Neural progenitor cell (in vitro differentiated cells): ENCODE measurements around the gene SAMD3. TPM values are rescaled to one million over a fixed set of nuclear protein-coding genes. Genes with fewer than 3 reads are reported as not detected.

Source experiments
- DNase-seq: peaks from one replicate; pipeline ENCODE4 v3.0.0-alpha.2; 2016; ENCODE audit warnings: low spot score
- H2AFZ ChIP-seq: fragments of 200-600 bp; sonication (generic); replicated peaks from 2 replicates; pipeline ENCODE4 v1.6.1; 2016; ENCODE audit warnings: antibody characterized with exemption
- H3F3A ChIP-seq: fragments of 200-600 bp; sonication (generic); 2 replicates; pipeline ENCODE4 v1.6.1; 2016; ENCODE audit warnings: antibody characterized with exemption, low read depth
- H3K27ac ChIP-seq: fragments of 200-600 bp; sonication (generic); 2 replicates; pipeline ENCODE4 v1.5.1; 2016; ENCODE audit warnings: mild to moderate bottlenecking
- H3K27me3 ChIP-seq: fragments of 200-600 bp; sonication (generic); 2 replicates; pipeline ENCODE4 v1.6.1; 2016; ENCODE audit warnings: mild to moderate bottlenecking, moderate library complexity
- H3K36me3 ChIP-seq: fragments of 200-600 bp; sonication (generic); 2 replicates; pipeline ENCODE4 v1.5.1; 2016
- H3K4me1 ChIP-seq: fragments of 200-600 bp; sonication (generic); 2 replicates; pipeline ENCODE4 v1.6.1; 2016; ENCODE audit warnings: mixed run types
- H3K4me2 ChIP-seq: fragments of 200-600 bp; sonication (generic); 2 replicates; pipeline ENCODE4 v1.6.1; 2016
- H3K4me3 ChIP-seq: fragments of 200-600 bp; sonication (generic); 2 replicates; pipeline ENCODE4 v1.5.1; 2016
- H3K79me2 ChIP-seq: fragments of 200-600 bp; sonication (generic); 2 replicates; pipeline ENCODE4 v1.6.1; 2016; ENCODE audit warnings: low read depth
- H3K9ac ChIP-seq: fragments of 200-600 bp; sonication (generic); 2 replicates; pipeline ENCODE4 v1.6.1; 2016
- H3K9me3 ChIP-seq: fragments of 200-600 bp; sonication (generic); 2 replicates; pipeline ENCODE4 v1.5.1; 2016; ENCODE audit warnings: low read depth
- H4K20me1 ChIP-seq: fragments of 200-600 bp; sonication (generic); 2 replicates; pipeline ENCODE4 v1.6.1; 2016; ENCODE audit warnings: low read depth
- H3K27ac Mint-ChIP-seq: 3 replicates; pipeline ENCODE4 v1.8.0; 2021; ENCODE audit warnings: mixed read lengths
- H3K27me3 Mint-ChIP-seq: 2 replicates; pipeline ENCODE4 v1.8.0; 2022; ENCODE audit warnings: low read depth, mild to moderate bottlenecking, inconsistent platforms, moderate library complexity, mixed read lengths; ENCODE audit not compliant: insufficient read depth
- H3K36me3 Mint-ChIP-seq: 3 replicates; pipeline ENCODE4 v1.8.0; 2021; ENCODE audit warnings: mixed read lengths
- H3K4me1 Mint-ChIP-seq: 3 replicates; pipeline ENCODE4 v1.8.0; 2021; ENCODE audit warnings: mixed read lengths
- H3K4me3 Mint-ChIP-seq: 3 replicates; pipeline ENCODE4 v1.8.0; 2021; ENCODE audit warnings: mild to moderate bottlenecking, moderate library complexity, mixed read lengths
- H3K9me3 Mint-ChIP-seq: 3 replicates; pipeline ENCODE4 v1.8.0; 2020; ENCODE audit warnings: mixed read lengths
- CTCF ChIP-seq: fragments of 200-600 bp; sonication (generic); IDR thresholded peaks from 2 replicates; pipeline ENCODE4 v1.5.1; 2017; ENCODE audit warnings: antibody characterized with exemption, mild to moderate bottlenecking
- EZH2 ChIP-seq: fragments of 200-600 bp; sonication (generic); IDR thresholded peaks from 2 replicates; pipeline ENCODE4 v1.6.1; 2017; ENCODE audit warnings: antibody characterized with exemption, mild to moderate bottlenecking, moderate library complexity
- EZH2phosphoT487 ChIP-seq: fragments of 200-600 bp; sonication (generic); IDR thresholded peaks from 2 replicates; pipeline ENCODE4 v1.6.1; 2017; ENCODE audit warnings: antibody characterized with exemption
- total RNA-seq: library from RNA; depleted of rRNA; stranded (reverse); fragments of >200 nt; gene quantifications from 2 replicates; pipeline ENCODE4 v1.2.3, GENCODE V29; 2015; ENCODE audit warnings: low replicate concordance

Gene SAMD3
- total RNA-seq, 1 donor from 2014 or later: 2.0 TPM

- no peak overlapping the region for H3K27ac ChIP-seq
- H3K9me3 ChIP-seq: no peaks in the 10 kb centered on the region
- Mint-ChIP-seq H3K27ac (no peak overlapping the region), H3K9me3 (peaks cover 4% of the 10 kb centered on the region), H3K36me3 (peaks cover 3% of the 10 kb centered on the region), H3K27me3 (no peaks in the 10 kb centered on the region), H3K4me3 (no peak overlapping the region), H3K4me1 (peaks cover 5% of the 10 kb centered on the region)
- no peaks in the 10 kb centered on the region for H3K36me3 ChIP-seq
- no peaks in the 10 kb centered on the region for H3K79me2 ChIP-seq
- no peak overlapping the region for H3K4me3 ChIP-seq
- no peak overlapping the region for H2AFZ ChIP-seq
- H3K4me2 ChIP-seq: no peak overlapping the region
- no peaks in the 10 kb centered on the region for H3F3A ChIP-seq
- H3K27me3 ChIP-seq: no peaks in the 10 kb centered on the region
- DNase-seq: no peak
- H4K20me1 ChIP-seq: no peaks in the 10 kb centered on the region
- no peak overlapping the region for H3K9ac ChIP-seq
- no peaks in the 10 kb centered on the region for H3K4me1 ChIP-seq
- TF ChIP-seq EZH2phosphoT487: no peak
- TF ChIP-seq CTCF: no peak
- TF ChIP-seq EZH2: no peak
These were observed 60.9 kb downstream of the SAMD3 start for GRCh38 chr6:130161683-130162404.

GRCh38 chr6:130159956-130160355, 62.8 kb downstream of the SAMD3 start:
- H3K36me3 ChIP-seq: no peaks in the 10 kb centered on the region
- no peak overlapping the region for H3K27ac ChIP-seq
- no peak overlapping the region for H2AFZ ChIP-seq
- H3K9ac ChIP-seq: no peak overlapping the region
- H3K27me3 ChIP-seq: no peaks in the 10 kb centered on the region
- H3K4me2 ChIP-seq: no peak overlapping the region
- peaks cover 3% of the 10 kb centered on the region for H3K36me3 Mint-ChIP-seq
- H3K4me1 ChIP-seq: no peaks in the 10 kb centered on the region
- peaks cover 5% of the 10 kb centered on the region for H3K4me1 Mint-ChIP-seq
- no peak for DNase-seq
- H3K9me3 ChIP-seq: no peaks in the 10 kb centered on the region
- H3F3A ChIP-seq: no peaks in the 10 kb centered on the region
- TF ChIP-seq EZH2 (no peak), CTCF (no peak), EZH2phosphoT487 (no peak)
- H3K4me3 ChIP-seq: no peak overlapping the region
- no peak overlapping the region for H3K27ac Mint-ChIP-seq
- H3K27me3 Mint-ChIP-seq: no peaks in the 10 kb centered on the region
- H4K20me1 ChIP-seq: no peaks in the 10 kb centered on the region
- H3K9me3 Mint-ChIP-seq: peaks cover 4% of the 10 kb centered on the region
- no peaks in the 10 kb centered on the region for H3K79me2 ChIP-seq
- no peak overlapping the region for H3K4me3 Mint-ChIP-seq

GRCh38 chr6:130158548-130158947, 64.2 kb downstream of the SAMD3 start:
- H4K20me1 ChIP-seq: no peaks in the 10 kb centered on the region
- Mint-ChIP-seq H3K36me3 (peaks cover 3% of the 10 kb centered on the region), H3K27ac (no peak overlapping the region), H3K4me3 (no peak overlapping the region), H3K9me3 (peaks cover 4% of the 10 kb centered on the region), H3K4me1 (peaks cover 4% of the 10 kb centered on the region), H3K27me3 (no peaks in the 10 kb centered on the region)
- DNase-seq: no peak
- H3K4me1 ChIP-seq: no peaks in the 10 kb centered on the region
- no peaks in the 10 kb centered on the region for H3K9me3 ChIP-seq
- no peaks in the 10 kb centered on the region for H3K27me3 ChIP-seq
- H3K36me3 ChIP-seq: no peaks in the 10 kb centered on the region
- H3K27ac ChIP-seq: no peak overlapping the region
- H2AFZ ChIP-seq: no peak overlapping the region
- H3K79me2 ChIP-seq: no peaks in the 10 kb centered on the region
- H3F3A ChIP-seq: no peaks in the 10 kb centered on the region
- H3K9ac ChIP-seq: no peak overlapping the region
- no peak overlapping the region for H3K4me2 ChIP-seq
- TF ChIP-seq EZH2 (no peak), EZH2phosphoT487 (no peak), CTCF (no peak)
- H3K4me3 ChIP-seq: no peak overlapping the region
